Testis (tissue), 2 donors: ENCODE data around the gene RPL28.

Experiments
- CTCF ChIP-seq, 3 experiments: fragments of 450-650 bp in 2 of 3; fragments of 200-600 bp in 1 of 3; sonication (generic) in 1 of 3; IDR thresholded peaks; one replicate each; pipeline ENCODE4 v1.5.1; 2016 to 2019; ENCODE audit warnings: antibody characterized with exemption in 3 of 3, mild to moderate bottlenecking in 2 of 3, moderate library complexity in 1 of 3
- POLR2A ChIP-seq: fragments of 450-650 bp; IDR thresholded peaks from one replicate; pipeline ENCODE4 v1.6.1; 2017; ENCODE audit warnings: antibody characterized with exemption, mild to moderate bottlenecking, moderate library complexity

GRCh38 chr19:55377356-55378131 lies 8.2 kb upstream of the RPL28 start:
- TF ChIP-seq CTCF (IDR thresholded peaks at IDR 0.05): no peak
- TF ChIP-seq POLR2A: no peak
